ENCODE data around the gene PHLPP1. TPM values are rescaled to one million over a fixed set of nuclear protein-coding genes. Genes with fewer than 3 reads are reported as not detected.

The PHLPP1 gene
- total and polyA plus RNA-seq, 2 of the 13 experiments (the other 11 are each of a cell fraction or from before 2014, with no cell fraction given) = 9.8 to 18.5 TPM

DNA sequence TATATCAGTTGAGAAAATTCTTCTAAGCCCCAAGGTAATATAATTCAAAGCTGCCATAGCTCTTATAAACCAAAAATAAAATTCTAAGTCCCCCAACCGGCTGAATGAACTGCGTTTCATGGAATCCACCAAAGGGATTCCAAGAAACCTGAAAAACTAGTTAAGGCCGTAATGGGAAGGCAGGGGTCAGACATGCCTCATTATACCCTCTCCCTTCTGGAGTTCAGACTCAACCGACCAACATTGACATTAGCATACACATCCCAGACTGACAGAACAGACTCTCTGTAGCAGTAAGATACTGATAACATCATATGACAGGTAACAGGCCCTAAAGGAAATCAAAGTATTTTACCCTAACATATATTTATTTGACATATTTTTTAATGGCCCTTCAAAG, 31.4 kb upstream of the PHLPP1 start:
- in situ Hi-C loops (cut with HindIII; ENCODE audit: extremely low pct_ligation_motif_present, low pct_unique_long_range_greater_than_20kb) = no loop called here
- BruUV-seq (replicated peaks) = no TSS peak
- Histone ChIP-seq H3K79me2 (ENCODE audit: insufficient read depth, low read length) (no peaks in the 10 kb centered on the region), H3K27me3 (ENCODE audit: control insufficient read depth in 1 of 2, insufficient read depth in 2 of 2, low read length in 2 of 2) (no peaks in the 10 kb centered on the region; a peak in 1 of 5 replicates), H3K36me3 (replicated peaks in 1 of 2; ENCODE audit: control insufficient read depth in 1 of 2, insufficient read depth in 2 of 2, low read length in 2 of 2) (no peaks in the 10 kb centered on the region), H3K4me2 (ENCODE audit: low read depth, low read length) (no peak overlapping the region), H3K9ac (ENCODE audit: insufficient read depth, low read depth, low read length) (no peak overlapping the region), H2AFZ (ENCODE audit: low read length) (no peak overlapping the region), H4K20me1 (ENCODE audit: insufficient read depth, low read length) (no peaks in the 10 kb centered on the region), H3K4me3 (replicated peaks in 1 of 3; ENCODE audit: insufficient read depth in 1 of 3, low read depth in 2 of 3, low read length in 3 of 3) (no peak overlapping the region), H3K9me3 (ENCODE audit: low read length) (peaks cover 9% of the 10 kb centered on the region), H3K27ac (ENCODE audit: extremely low read length, insufficient read depth, low read length) (no peak overlapping the region), H3K4me1 (ENCODE audit: insufficient read depth, low read length) (peaks cover 8% of the 10 kb centered on the region)
- ChIA-PET CTCF (ENCODE audit: low intra/inter-chr PET ratio, low total read pairs) (no interaction called here), POLR2A (no interaction called here)
- intact Hi-C loops (cut with micrococcal nuclease; ENCODE audit: unreplicated experiment) = no loop called here
- ATAC-seq (no peak), FAIRE-seq (no peak), DNase-seq (ENCODE audit: low spot score) (no peak)
- TF ChIP-seq HCFC1 (IDR thresholded peaks at IDR 0.05; ENCODE audit: low read depth, low read length) (no peak), DZIP1 (CRISPR knock-in tag; IDR thresholded peaks at IDR 0.05) (no peak), PREB (CRISPR knock-in tag; IDR thresholded peaks at IDR 0.05) (no peak), SAFB2 (CRISPR knock-in tag; IDR thresholded peaks at IDR 0.05; ENCODE audit: borderline replicate concordance, low read depth) (no peak), DPF2 (CRISPR knock-in tag; IDR thresholded peaks at IDR 0.05; ENCODE audit: borderline replicate concordance, low read depth) (no peak), SETDB1 (CRISPR knock-in tag; IDR thresholded peaks at IDR 0.05; ENCODE audit: borderline replicate concordance) (no peak), GATA4 (IDR thresholded peaks at IDR 0.05; ENCODE audit: borderline replicate concordance, low read depth) (no peak), ZNF337 (CRISPR knock-in tag; IDR thresholded peaks at IDR 0.05; ENCODE audit: borderline replicate concordance, low read depth) (no peak), SMAD3 (CRISPR knock-in tag; IDR thresholded peaks at IDR 0.05) (no peak), NONO (IDR thresholded peaks at IDR 0.05) (no peak), NONO (CRISPR knock-in tag; conservative IDR thresholded peaks at IDR 0.05) (no peak), ZSCAN12 (CRISPR knock-in tag; IDR thresholded peaks at IDR 0.05) (no peak), ZNF777 (CRISPR knock-in tag; IDR thresholded peaks at IDR 0.05) (no peak), ZNF282 (IDR thresholded peaks at IDR 0.05; ENCODE audit: partially characterized antibody) (no peak), HNRNPK (IDR thresholded peaks at IDR 0.05; ENCODE audit: low read depth, low read length, poor library complexity, severe bottlenecking) (no peak), NPAS2 (CRISPR knock-in tag; IDR thresholded peaks at IDR 0.05; ENCODE audit: borderline replicate concordance) (no peak), SNAPC2 (CRISPR knock-in tag; IDR thresholded peaks at IDR 0.05) (no peak), BCL6 (CRISPR knock-in tag; IDR thresholded peaks at IDR 0.05) (no peak), SRSF9 (IDR thresholded peaks at IDR 0.05; ENCODE audit: borderline replicate concordance, insufficient read depth, low read depth, low read length, poor library complexity, severe bottlenecking) (no peak), NCOA1 (CRISPR knock-in tag; IDR thresholded peaks at IDR 0.05) (no peak)
- 36% methylated on average over 4 of the region's 4 CpGs for WGBS (ENCODE audit: low lambda C conversion rate)
